Bronchial epithelial cell (primary cell): ENCODE data around the gene CARD9. TPM values are rescaled to one million over a fixed set of nuclear protein-coding genes. Genes with fewer than 3 reads are reported as not detected.

Experiments
- DNase-seq: peaks from one replicate; pipeline ENCODE4 v3.0.0-alpha.2; 2010; ENCODE audit warnings: low read depth
- FAIRE-seq: peaks from 2 replicates; lab custom pipeline; 2011; peaks lifted over from hg19 to GRCh38; lab: Jason Lieb, UNC
- H3K27me3 ChIP-seq: 2 replicates; pipeline ENCODE4 v1.5.1; 2011; ENCODE audit warnings: low read length; ENCODE audit not compliant: control insufficient read depth, insufficient read depth
- H3K36me3 ChIP-seq: 2 replicates; pipeline ENCODE4 v1.5.1; 2011; ENCODE audit warnings: low read length; ENCODE audit not compliant: control insufficient read depth, insufficient read depth
- H3K4me3 ChIP-seq: 2 replicates; pipeline ENCODE4 v1.5.1; 2011; ENCODE audit warnings: mild to moderate bottlenecking, low read depth, low read length, control low read depth
- CTCF ChIP-seq: IDR thresholded peaks from 2 replicates; pipeline ENCODE4 v1.5.1; 2011; ENCODE audit warnings: mild to moderate bottlenecking, moderate library complexity, low read length, control low read depth, inconsistent platforms; ENCODE audit not compliant: insufficient read depth, severe bottlenecking
- total RNA-seq: library from RNA; depleted of rRNA; stranded (reverse); fragments of >200 nt; gene quantifications from 2 replicates; pipeline ENCODE4 v1.2.1, GENCODE V29; 2014

Gene CARD9
- total RNA-seq, 1 donor from 2014 or later = 0.53 TPM

DNA sequence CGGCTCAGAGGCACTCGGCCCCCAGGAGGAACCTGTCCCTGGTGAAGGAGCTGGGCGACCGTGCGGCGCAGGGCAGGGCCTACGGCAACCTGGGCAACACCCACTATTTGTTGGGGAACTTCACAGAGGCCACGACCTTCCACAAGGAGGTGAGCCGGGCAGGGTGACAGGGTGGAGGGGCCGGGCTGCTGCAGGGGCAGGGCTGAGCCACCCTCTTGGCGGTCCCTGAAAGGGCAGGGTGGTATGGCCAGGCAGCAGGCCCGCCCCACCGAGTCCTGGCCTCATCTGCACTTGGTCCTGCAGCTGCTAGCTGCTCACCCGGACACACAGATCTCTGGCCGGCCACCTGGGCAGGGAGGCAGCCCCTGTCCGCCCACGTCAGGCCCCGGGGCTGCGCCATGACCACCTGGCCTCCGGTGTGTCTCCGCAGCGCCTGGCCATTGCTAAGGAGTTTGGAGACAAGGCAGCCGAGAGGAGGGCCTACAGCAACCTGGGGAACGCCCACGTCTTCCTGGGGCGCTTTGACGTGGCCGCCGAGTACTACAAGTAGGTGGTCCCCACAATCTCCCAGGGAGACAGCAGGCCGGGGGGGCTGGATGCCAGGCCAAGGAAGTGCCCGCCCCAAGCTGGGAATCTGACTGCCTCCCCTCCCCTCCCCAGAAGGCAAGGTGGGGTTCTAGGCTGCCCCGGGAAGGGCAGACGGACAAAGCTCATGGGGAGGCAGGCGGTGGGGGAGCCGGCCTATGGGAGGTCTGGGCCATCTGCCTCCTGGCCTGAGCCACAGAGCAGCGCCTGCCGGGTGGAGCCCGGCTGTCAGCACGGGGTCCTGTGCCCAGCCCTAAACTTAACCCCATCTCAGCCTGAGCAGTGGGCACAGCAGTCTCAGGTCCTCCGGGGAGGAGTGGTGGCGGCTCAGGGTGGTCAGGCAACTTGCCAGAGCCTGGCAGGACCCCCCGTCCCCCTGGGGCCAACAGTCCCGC, 35.8 kb downstream of the CARD9 start:
- Histone ChIP-seq H3K36me3 (peaks cover 1% of the 10 kb centered on the region), H3K27me3 (peaks cover 2% of the 10 kb centered on the region), H3K4me3 (no peak overlapping the region)
- TF ChIP-seq CTCF = no peak
- no peak for DNase-seq
- no peak for FAIRE-seq

GRCh38 chr9:136336881-136337280, 36.6 kb downstream of the CARD9 start:
- Histone ChIP-seq H3K27me3 (peaks cover under 1% of the 10 kb centered on the region), H3K4me3 (no peak overlapping the region), H3K36me3 (peaks cover 1% of the 10 kb centered on the region)
- DNase-seq = no peak
- FAIRE-seq = no peak
- TF ChIP-seq CTCF = no peak

GRCh38 chr9:136336156-136336870, 37.2 kb downstream of the CARD9 start:
- H3K36me3 ChIP-seq = peaks cover 1% of the 10 kb centered on the region
- DNase-seq = no peak
- no peak for TF ChIP-seq CTCF
- H3K27me3 ChIP-seq = no peaks in the 10 kb centered on the region
- no peak for FAIRE-seq
- H3K4me3 ChIP-seq = no peak overlapping the region

- FAIRE-seq = no peak
- no peak overlapping the region for H3K4me3 ChIP-seq
- no peak for TF ChIP-seq CTCF
- no peak for DNase-seq
- H3K36me3 ChIP-seq = peaks cover 1% of the 10 kb centered on the region
- no peaks in the 10 kb centered on the region for H3K27me3 ChIP-seq
Measured at GRCh38 chr9:136335296-136336155, 37.9 kb downstream of the CARD9 start.

DNA sequence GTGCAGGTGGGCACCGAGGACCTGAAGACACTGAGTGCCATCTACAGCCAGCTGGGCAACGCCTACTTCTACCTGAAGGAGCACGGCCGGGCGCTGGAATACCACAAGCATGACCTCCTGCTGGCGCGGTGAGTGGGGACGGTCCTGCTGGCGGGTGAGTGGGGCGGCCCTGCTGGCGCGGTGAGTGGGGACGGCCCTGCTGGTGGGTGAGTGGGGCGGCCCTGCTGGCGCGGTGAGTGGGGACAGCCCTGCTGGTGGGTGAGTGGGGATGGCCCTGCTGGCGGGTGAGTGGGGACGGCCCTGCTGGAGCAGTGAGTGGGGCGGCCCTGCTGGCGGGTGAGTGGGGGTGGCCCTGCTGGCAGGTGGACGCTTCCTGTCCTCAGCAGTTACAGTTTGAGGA, 38.9 kb downstream of the CARD9 start:
- H3K4me3 ChIP-seq = no peak overlapping the region
- no peaks in the 10 kb centered on the region for H3K36me3 ChIP-seq
- no peaks in the 10 kb centered on the region for H3K27me3 ChIP-seq
- no peak for DNase-seq
- no peak for FAIRE-seq
- TF ChIP-seq CTCF = no peak
